ENCODE data around the gene SBK1. TPM values are rescaled to one million over a fixed set of nuclear protein-coding genes. Genes with fewer than 3 reads are reported as not detected.
"Not testable (repeated sequence)": the region's sequence is repeated elsewhere in the genome, so short reads cannot be mapped to it uniquely, and the experiment has no call there.

SBK1 gene
- total RNA-seq, 6 donors from 2014 or later, result 1.1 to 4.2 (median 2.1) TPM

DNA sequence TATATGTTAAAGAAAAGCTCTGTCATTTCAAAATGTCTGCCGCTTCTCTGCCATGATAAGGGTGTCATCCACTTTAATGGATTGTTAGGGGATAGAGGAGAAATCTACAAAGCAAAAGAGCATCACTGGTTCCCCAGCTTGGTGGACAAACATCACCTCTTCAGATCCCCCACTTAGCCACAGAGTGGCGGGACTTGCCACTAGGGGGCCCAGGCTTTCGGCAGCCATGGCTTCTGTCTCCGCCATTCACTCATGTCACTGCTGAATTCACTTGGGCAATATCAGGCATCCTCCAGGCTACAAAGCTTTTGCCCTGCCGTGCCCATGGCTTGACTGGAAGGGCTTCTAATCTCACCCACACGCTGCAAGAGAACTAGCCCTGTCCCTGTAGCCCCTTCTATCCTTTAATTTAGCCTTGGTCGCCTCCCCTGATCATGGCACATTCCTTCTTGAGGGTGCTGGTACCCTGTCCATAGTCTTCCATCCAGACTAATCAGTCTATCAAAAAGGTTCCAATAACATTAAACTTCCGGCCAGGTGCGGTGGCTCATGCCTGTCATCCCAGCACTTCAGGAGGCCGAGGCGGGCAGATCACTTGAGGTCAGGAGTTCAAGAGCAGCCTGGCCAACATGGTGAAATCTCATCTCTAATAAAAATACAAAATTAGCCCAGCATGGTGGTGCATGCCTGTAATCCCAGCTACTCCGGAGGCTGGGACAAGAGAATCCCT is 34.7 kb downstream of the SBK1 start:
- DNase-seq (peak in 1 of 2 donors; percentile 47), ATAC-seq (ENCODE audit: low FRiP score in 2 of 2) (peak in 1 of 2 donors; percentile 79)
- TF ChIP-seq EP300 (IDR thresholded peaks at IDR 0.05), result no peak
- TF ChIP-seq, protein P1, sequence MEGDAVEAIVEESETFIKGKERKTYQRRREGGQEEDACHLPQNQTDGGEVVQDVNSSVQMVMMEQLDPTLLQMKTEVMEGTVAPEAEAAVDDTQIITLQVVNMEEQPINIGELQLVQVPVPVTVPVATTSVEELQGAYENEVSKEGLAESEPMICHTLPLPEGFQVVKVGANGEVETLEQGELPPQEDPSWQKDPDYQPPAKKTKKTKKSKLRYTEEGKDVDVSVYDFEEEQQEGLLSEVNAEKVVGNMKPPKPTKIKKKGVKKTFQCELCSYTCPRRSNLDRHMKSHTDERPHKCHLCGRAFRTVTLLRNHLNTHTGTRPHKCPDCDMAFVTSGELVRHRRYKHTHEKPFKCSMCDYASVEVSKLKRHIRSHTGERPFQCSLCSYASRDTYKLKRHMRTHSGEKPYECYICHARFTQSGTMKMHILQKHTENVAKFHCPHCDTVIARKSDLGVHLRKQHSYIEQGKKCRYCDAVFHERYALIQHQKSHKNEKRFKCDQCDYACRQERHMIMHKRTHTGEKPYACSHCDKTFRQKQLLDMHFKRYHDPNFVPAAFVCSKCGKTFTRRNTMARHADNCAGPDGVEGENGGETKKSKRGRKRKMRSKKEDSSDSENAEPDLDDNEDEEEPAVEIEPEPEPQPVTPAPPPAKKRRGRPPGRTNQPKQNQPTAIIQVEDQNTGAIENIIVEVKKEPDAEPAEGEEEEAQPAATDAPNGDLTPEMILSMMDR (IDR thresholded peaks at IDR 0.05), result peak; percentile 47 to 75 (median 64)
- Histone ChIP-seq H3K27ac (no peak overlapping the region), H3K36me3 (no peaks in the 10 kb centered on the region), H3K9me3 (no peaks in the 10 kb centered on the region), H3K4me3 (no peak overlapping the region), H3K4me1 (no peaks in the 10 kb centered on the region), H3K27me3 (no peaks in the 10 kb centered on the region)
- 55 to 69% methylated on average over 10 to 12 of the region's 12 CpGs for WGBS, 2 donors

DNA sequence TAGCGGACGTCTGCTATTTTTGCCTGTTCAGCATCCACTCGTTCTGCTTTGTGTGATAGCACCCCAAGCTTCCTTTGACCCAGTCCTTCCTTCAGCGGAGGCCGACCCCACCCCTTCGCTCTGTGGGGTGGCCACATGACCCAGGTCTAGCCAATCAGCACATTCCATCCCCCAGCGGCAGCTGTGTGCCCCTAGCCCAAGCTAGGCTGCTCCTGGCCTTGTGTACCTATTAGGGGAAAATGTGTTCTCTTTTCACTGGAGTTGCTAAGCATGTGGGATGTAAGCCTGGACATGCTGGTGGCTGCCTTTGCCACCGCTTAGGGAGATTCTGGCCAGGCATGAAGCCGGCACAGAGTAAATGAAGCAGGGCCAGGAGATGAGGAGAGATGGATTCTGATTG is 37.9 kb downstream of the SBK1 start:
- not testable (repeated sequence) for H3K27me3 ChIP-seq, H3K4me3 ChIP-seq, H3K4me1 ChIP-seq, H3K36me3 ChIP-seq, DNase-seq, H3K27ac ChIP-seq, H3K9me3 ChIP-seq
- WGBS, 2 donors, result 24 to 41% methylated on average over 6 of the region's 9 CpGs
- ATAC-seq (ENCODE audit: low FRiP score in 2 of 2), result peak in 1 of 2 donors; percentile 36

DNA sequence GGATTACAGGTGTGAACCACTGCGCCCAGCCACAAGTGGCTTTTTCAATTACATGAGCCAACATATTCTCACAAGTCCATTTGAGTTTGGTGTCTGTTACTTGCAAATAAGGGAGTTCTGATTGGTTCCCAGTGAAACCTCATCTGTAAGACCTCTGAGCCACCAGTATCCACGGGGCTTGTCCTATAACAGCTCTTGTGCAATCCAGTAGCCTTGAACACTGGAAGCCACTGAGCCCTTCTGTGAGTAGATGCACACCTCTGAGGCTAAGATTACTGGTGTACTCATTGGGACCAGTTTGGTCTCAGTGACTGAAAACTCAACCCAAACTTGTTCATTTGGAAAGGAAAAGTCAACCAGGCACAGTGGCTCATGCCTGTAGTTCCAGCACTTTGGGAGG is 38.7 kb downstream of the SBK1 start:
- not testable (repeated sequence) for H3K4me1 ChIP-seq; ATAC-seq (ENCODE audit: low FRiP score in 2 of 2); DNase-seq; H3K9me3 ChIP-seq; H3K27ac ChIP-seq; H3K27me3 ChIP-seq; H3K36me3 ChIP-seq; H3K4me3 ChIP-seq
- WGBS, 2 donors, result 61 to 68% methylated on average over 2 of the region's 2 CpGs

DNA sequence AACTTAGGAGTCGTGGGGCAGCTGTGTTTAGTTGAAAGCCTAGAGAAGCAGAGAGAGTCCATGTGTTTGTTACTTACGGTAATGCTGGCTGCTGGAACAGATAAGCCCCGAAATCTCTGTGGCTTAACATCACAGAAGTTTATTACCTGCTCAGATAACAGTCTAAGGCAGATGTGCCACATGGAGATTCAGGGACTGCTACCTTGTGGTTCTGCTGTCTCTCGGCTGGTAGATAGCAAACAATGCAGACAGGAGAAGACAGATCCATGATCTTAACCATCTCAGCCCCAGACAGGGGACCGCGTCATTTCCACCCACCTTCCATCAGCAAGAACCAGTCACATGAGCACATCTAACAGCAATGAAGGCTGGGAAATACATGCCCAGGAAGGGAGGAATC is 40.3 kb downstream of the SBK1 start:
- 78 to 93% methylated on average over 3 to 4 of the region's 6 CpGs for WGBS, 2 donors
- not testable (repeated sequence) for H3K36me3 ChIP-seq; ATAC-seq (ENCODE audit: low FRiP score in 2 of 2); H3K9me3 ChIP-seq; H3K4me1 ChIP-seq; H3K27me3 ChIP-seq; H3K27ac ChIP-seq; DNase-seq; H3K4me3 ChIP-seq

DNA sequence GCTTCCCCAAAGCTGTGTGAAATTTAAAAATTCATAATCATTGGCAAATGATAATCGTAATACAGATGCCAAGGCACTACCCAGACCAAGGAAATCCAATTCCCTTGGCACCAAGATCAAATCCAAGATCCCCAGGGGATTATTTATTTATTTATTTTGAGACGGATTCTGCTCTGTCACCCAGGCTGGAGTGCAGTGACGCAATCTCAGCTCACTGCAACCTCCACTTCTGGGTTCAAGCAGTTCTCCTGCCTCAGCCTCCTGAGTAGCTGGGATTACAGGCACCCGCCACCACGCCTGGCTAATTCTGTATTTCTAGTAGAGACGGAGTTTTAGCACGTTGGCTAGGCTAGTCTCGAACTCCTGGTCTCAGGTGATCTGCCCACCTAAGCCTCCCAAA is 43.4 kb downstream of the SBK1 start:
- not testable (repeated sequence) for H3K9me3 ChIP-seq; H3K27ac ChIP-seq; H3K4me3 ChIP-seq; H3K4me1 ChIP-seq; DNase-seq; ATAC-seq (ENCODE audit: low FRiP score in 2 of 2); H3K36me3 ChIP-seq; H3K27me3 ChIP-seq
- WGBS, 2 donors, result 78 to 80% methylated on average over 3 to 8 of the region's 8 CpGs

DNA sequence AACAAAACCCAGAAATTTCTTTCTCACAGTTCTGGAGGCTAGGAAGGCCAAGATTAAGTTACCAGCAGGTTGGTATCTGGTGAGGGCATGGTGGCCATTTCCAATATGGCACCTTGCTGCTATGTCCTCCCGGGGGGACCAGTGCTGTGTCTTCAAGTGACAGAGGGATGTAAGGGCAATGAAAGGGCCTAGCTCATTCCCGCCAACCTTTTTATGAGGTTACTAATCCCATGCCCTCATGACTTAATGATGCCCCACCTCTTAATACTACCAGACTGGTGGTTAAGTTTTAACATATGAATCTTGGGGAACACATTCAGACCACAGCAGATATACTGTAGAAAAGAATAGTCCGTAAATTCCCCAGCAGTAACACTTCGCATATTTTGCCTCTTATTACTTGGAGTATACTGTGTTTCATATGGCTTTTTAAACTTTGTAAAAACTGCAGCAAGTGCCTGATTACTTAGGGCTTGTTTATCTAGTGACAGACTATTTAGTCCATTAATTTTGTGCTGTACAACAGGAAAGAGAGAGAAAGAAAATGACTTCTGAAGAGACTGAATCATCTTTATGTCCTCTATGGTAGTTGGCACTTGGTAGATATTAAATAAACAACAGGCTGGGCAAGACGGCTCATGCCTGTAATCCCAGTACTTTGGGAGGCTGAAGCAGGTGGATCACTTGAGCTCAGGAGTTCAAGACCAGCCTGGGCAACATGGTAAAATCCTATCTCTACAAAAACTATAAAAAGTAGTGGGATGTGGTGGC is 44.8 kb downstream of the SBK1 start:
- H3K9me3 ChIP-seq; H3K36me3 ChIP-seq; ATAC-seq (ENCODE audit: low FRiP score in 2 of 2); H3K27me3 ChIP-seq; DNase-seq; H3K4me1 ChIP-seq; H3K4me3 ChIP-seq; H3K27ac ChIP-seq: not testable (repeated sequence)
- WGBS, 2 donors, result 67 to 81% methylated on average over 3 to 5 of the region's 5 CpGs

DNA sequence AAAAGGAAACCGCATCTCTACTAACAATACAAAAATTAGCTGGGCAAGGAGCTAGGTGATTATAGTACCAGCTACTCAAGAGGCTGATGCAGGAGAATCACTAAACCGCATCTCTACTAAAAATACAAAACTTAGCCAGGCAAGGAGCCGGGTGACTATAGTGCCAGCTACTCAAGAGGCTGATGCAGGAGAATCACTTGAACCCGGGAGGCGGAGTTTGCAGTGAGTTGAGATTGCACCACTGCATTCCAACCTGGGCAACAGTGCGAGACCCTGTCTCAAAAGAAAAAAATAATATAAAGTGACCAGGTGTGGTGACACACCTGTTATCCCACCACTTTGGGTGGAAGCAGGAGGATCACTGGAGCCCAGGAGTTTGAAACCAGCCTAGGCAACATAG is 45.9 kb downstream of the SBK1 start:
- not testable (repeated sequence) for DNase-seq; H3K4me1 ChIP-seq; ATAC-seq (ENCODE audit: low FRiP score in 2 of 2); H3K9me3 ChIP-seq; H3K27ac ChIP-seq; H3K4me3 ChIP-seq; H3K27me3 ChIP-seq; H3K36me3 ChIP-seq
- 76 to 79% methylated on average over 5 to 6 of the region's 6 CpGs for WGBS, 2 donors

DNA sequence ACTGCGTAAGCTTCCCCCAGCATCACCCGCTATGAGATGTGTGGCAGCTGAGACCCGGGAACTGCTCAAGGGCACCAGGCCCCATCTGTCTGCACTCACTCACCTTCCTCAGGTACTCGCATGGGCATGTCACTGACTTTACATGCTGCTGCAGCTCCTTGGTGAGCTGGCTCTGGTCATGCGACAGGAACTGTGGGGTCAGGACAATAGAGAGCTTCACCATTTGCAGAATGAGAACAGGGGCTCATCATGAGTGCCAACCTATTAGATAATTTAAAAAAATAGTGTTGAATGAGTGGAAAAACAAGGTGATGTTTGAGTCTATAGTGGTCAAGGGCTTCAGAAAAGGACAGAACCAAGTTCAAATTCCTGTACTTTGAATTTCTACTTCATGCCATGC is 70.3 kb downstream of the SBK1 start:
- H3K4me1 ChIP-seq; H3K4me3 ChIP-seq; H3K36me3 ChIP-seq; H3K27me3 ChIP-seq; DNase-seq; H3K9me3 ChIP-seq; H3K27ac ChIP-seq; ATAC-seq (ENCODE audit: low FRiP score in 2 of 2): not testable (repeated sequence)
- WGBS, 2 donors, result 83% methylated on average over 1 of the region's 5 CpGs; no CpG with 5 or more reads in 1 of the 2 donors

DNA sequence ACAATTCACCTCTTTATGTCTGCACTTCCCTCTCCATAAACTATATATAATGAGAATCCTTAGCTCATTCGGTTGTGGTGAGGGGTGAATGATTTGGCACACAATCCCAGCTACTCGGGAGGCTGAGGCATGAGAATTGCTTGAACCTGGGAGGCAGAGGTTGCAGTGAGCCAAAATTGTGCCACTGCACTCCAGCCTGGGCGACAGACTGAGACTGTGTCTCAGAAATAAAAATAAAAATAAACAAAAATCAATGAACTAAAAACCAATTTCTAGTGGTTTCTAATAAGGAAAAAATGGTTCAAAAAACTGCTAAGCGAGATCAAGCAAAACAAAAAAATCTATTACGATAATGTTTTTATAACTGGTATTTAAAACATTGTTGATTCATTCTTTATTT is 71.1 kb downstream of the SBK1 start, which contains the start of gene NPIPB6:
TSS of gene NPIPB6 (minus strand) at position 101 of the 400 bp plus-strand sequence. CDS start 686 bp downstream, outside the sequence.
- H3K9me3 ChIP-seq; H3K4me3 ChIP-seq; ATAC-seq (ENCODE audit: low FRiP score in 2 of 2); H3K36me3 ChIP-seq; H3K27ac ChIP-seq; DNase-seq; H3K4me1 ChIP-seq; H3K27me3 ChIP-seq: not testable (repeated sequence)
- no CpG with 5 or more reads among the region's 5 CpGs for WGBS, 2 donors

DNA sequence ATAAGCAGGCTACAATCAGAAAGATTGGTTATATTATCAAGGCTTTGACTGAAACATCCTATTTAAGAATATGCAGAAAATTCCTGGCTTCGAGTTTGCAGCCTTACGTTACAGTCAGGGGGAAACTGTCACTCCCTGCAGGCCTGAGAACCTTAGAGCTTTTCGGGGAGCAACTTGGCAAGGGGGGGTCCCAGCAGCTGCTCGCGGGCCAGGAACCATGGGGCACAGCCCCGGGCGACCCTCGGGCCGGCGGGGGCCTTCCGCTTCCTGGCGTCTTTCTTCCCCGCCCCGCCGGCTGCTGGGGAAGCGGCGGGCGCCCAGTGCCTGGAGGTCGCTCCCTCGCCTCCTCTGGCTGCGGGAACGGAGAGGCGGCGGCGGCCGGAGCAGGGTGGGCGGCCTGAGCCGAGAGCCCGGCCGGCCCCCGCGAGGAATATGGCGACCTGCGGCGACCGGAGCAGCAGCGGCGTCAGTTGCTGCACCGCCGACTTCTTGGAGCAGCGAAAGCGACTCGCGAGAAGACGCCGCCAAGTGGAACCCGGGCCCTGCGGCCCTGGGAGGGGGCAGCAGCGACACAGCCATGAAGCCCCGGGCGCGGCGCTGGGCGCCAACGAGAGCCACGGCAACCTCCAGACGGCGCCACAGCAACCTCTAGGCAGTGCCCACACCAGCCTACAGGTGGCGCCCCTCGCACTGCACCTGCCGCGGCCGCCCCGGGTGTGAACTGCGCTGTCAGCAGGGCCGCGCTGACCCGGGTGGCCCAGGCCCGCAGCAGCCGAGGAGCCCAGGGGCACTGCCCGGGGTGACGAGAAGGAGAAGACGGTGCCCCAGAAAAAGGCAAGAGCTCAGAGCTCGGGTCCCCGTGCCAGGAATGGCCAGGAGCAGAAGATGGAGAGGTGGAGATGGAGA is 72.2 kb downstream of the SBK1 start:
- H3K9me3 ChIP-seq, H3K4me1 ChIP-seq, H3K36me3 ChIP-seq, H3K27me3 ChIP-seq, H3K27ac ChIP-seq, H3K4me3 ChIP-seq: not testable (repeated sequence)
- 1% methylated on average over 6 of the region's 75 CpGs; no CpG with 5 or more reads in 1 of the 2 donors for WGBS, 2 donors
- DNase-seq (peak in 1 of 2 donors; percentile 58), ATAC-seq (ENCODE audit: low FRiP score in 2 of 2) (peak; percentile 99 to 100)

DNA sequence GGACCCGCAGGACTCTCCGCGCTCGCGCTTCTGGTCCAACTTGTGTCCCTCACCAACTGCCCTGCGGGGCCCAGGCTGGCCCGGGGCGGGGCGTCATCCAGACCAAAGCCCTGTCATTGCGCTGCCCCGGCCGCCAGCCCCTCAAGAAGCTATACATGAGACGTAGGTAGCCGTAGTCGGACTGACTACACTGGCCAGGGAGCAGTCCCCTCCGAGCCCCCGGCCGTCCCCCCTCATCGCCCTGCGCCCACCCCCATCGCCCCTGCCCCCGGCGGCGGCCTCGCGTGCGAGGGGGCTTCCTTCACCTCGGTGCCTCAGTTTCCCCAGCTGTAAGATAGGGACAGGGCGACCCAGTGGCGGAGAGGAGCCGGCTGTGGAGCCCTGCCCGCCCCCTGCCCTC is 75.6 kb downstream of the SBK1 start:
- H3K4me3 ChIP-seq; H3K9me3 ChIP-seq; ATAC-seq (ENCODE audit: low FRiP score in 2 of 2); H3K36me3 ChIP-seq; H3K27me3 ChIP-seq; H3K27ac ChIP-seq; H3K4me1 ChIP-seq: not testable (repeated sequence)
- DNase-seq, result peak; percentile 8 to 73
- WGBS, 2 donors, result 38% methylated on average over 11 of the region's 32 CpGs; no CpG with 5 or more reads in 1 of the 2 donors

All from upper lobe of left lung (tissue), 6 donors.